ENCODE data around the gene TREX2. TPM values are rescaled to one million over a fixed set of nuclear protein-coding genes. Genes with fewer than 3 reads are reported as not detected.

The TREX2 gene
- total RNA-seq, 1 donor from 2014 or later = 1.2 TPM

DNA sequence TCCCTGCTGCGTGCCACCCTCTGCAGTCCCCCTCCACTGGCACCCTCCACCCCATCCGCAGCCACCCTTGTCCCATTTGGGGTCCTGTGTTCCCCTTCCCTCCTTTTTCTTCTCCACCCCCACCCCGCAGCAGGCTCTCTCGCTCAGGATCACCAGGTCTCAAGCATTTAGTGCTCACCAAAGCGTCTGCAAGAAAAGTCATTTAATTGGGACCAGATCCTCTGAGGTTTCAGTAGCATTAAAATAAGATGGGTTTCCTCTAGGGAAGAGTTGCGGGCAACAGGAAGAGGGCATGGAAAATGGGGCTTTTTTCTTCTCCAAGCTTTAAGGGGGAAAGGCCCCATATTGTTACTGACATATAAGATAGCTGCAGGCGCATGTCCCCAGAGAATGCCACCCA, 29.4 kb upstream of the TREX2 start:
- no peaks in the 10 kb centered on the region for H3K27me3 ChIP-seq
- intact Hi-C loops (cut with DNase I) = no loop called here
- H3K27ac ChIP-seq = no peak overlapping the region
- ATAC-seq (no peak), DNase-seq (no peak)
- TF ChIP-seq, protein P1, sequence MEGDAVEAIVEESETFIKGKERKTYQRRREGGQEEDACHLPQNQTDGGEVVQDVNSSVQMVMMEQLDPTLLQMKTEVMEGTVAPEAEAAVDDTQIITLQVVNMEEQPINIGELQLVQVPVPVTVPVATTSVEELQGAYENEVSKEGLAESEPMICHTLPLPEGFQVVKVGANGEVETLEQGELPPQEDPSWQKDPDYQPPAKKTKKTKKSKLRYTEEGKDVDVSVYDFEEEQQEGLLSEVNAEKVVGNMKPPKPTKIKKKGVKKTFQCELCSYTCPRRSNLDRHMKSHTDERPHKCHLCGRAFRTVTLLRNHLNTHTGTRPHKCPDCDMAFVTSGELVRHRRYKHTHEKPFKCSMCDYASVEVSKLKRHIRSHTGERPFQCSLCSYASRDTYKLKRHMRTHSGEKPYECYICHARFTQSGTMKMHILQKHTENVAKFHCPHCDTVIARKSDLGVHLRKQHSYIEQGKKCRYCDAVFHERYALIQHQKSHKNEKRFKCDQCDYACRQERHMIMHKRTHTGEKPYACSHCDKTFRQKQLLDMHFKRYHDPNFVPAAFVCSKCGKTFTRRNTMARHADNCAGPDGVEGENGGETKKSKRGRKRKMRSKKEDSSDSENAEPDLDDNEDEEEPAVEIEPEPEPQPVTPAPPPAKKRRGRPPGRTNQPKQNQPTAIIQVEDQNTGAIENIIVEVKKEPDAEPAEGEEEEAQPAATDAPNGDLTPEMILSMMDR (IDR thresholded peaks at IDR 0.05) = no peak
- H3K4me1 ChIP-seq = no peaks in the 10 kb centered on the region
- H3K36me3 ChIP-seq = no peaks in the 10 kb centered on the region
- H3K4me3 ChIP-seq = peak overlapping the region; percentile 19
- no peaks in the 10 kb centered on the region for H3K9me3 ChIP-seq

DNA sequence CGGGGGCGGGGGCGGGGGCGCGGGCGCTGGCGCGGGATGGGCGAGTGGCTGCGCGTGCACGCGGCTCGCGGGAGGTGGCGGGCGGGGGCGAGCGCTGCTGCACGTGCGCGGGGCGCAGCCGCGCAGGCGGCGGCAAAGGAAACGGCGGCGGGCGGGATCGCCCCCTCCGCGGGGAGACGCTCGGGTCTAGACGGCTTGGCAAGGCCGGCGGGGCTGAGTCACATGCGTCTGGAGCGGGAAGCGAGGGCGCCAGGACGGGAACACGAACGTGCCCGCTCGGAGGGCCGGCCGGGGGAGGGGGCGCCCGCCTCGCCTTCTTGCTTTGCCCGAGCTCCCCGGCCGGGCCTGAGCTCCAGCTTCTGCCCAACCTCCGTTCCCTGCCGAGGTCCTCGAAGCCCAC, 28.9 kb upstream of the TREX2 start:
- Histone ChIP-seq H3K4me3 (peak overlapping the region; percentile 19), H3K27ac (no peak overlapping the region), H3K36me3 (no peaks in the 10 kb centered on the region), H3K27me3 (no peaks in the 10 kb centered on the region), H3K9me3 (no peaks in the 10 kb centered on the region), H3K4me1 (no peaks in the 10 kb centered on the region)
- DNase-seq = peak; percentile 80
- TF ChIP-seq, protein P1 (IDR thresholded peaks at IDR 0.05) = no peak
- intact Hi-C loops (cut with DNase I) = no loop called here
- peak; percentile 1 for ATAC-seq

DNA sequence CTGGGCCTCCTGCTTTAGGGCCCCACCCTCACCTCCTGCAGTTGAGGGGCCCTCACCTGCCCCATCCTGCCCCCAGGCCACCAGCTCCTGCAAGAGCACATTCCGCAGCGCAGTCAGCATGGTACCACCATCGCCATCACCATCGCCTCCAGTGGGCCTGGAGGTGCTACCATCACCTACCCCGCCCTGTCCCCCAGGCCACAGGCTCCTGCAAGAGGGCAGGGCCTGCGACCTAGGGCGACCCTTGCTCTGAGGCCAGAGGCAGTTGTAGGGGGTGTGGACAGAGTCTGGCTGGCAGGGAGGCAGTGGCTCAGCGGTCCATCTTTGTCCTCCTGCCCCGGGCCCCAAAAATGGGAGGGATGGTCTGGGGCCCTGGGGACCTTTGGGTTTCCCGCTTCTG, 28.4 kb upstream of the TREX2 start:
- DNase-seq (no peak), ATAC-seq (no peak)
- H3K9me3 ChIP-seq = no peaks in the 10 kb centered on the region
- TF ChIP-seq, protein P1 (IDR thresholded peaks at IDR 0.05) = no peak
- no peaks in the 10 kb centered on the region for H3K27me3 ChIP-seq
- intact Hi-C loops (cut with DNase I) = no loop called here
- no peak overlapping the region for H3K27ac ChIP-seq
- no peaks in the 10 kb centered on the region for H3K36me3 ChIP-seq
- H3K4me3 ChIP-seq = no peak overlapping the region
- H3K4me1 ChIP-seq = no peaks in the 10 kb centered on the region

DNA sequence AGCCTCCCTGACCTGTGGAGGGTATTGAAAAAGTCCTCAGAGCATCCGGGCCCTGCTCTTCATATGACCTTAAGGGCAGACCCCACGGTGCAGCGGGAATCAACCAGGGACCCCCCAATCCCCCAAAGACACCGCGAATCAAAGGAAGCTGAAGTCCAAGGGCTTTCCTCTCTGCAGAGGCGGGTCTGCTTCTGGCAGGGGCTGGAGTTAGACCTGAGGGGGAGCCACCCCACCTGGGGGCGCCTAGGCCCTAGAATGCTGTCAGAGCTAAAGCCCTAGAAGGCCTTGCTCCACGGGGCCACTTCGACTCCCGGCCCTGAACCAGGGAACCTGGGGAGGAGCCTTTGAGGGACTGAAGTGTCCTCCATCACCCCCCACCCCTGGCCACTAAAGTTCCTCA, 27.3 kb upstream of the TREX2 start:
- H3K27ac ChIP-seq = no peak overlapping the region
- H3K27me3 ChIP-seq = no peaks in the 10 kb centered on the region
- ATAC-seq (no peak), DNase-seq (no peak)
- no peak overlapping the region for H3K4me3 ChIP-seq
- H3K4me1 ChIP-seq = no peaks in the 10 kb centered on the region
- H3K9me3 ChIP-seq = no peaks in the 10 kb centered on the region
- no peaks in the 10 kb centered on the region for H3K36me3 ChIP-seq
- TF ChIP-seq, protein P1 (IDR thresholded peaks at IDR 0.05) = no peak
- intact Hi-C loops (cut with DNase I) = no loop called here

DNA sequence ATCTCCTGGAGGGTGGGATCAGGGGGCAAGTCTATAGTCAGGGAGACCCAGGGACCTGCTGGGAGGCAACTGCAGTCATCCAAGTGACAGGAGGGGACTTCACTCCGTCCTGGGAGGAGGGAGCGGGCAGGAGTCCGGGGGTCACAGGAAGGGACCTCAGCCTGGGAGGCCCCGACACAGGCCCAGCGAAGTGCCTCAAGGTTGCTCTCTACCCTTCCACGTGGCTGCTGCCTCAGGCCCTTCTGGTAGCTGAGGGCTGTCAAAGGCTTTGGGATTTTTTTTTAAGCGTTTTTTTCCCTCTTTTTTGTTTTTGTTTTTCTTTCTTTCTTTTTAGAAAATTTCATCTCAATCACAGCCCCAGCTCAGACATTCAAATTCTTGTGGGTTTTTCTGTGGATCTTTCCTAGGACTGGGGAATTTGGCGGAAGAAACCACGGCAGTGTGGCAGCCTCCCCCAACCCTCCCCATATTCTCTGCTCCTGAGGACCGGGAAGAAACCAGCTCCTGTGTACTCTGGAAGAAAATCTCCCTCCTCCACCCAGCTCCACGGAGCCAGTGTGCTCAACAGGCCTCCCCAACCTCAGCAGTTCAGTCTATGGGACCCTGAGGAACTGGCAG, 25.9 kb upstream of the TREX2 start:
- TF ChIP-seq, protein P1 (IDR thresholded peaks at IDR 0.05) = no peak
- Histone ChIP-seq H3K4me3 (no peak overlapping the region), H3K27me3 (no peaks in the 10 kb centered on the region), H3K27ac (no peak overlapping the region), H3K4me1 (no peaks in the 10 kb centered on the region), H3K36me3 (no peaks in the 10 kb centered on the region), H3K9me3 (no peaks in the 10 kb centered on the region)
- intact Hi-C loops (cut with DNase I) = no loop called here
- no peak for ATAC-seq
- DNase-seq = no peak

Measured in upper lobe of right lung (tissue), 1 donor.